ENCODE results near the gene FCMR.

DNA sequence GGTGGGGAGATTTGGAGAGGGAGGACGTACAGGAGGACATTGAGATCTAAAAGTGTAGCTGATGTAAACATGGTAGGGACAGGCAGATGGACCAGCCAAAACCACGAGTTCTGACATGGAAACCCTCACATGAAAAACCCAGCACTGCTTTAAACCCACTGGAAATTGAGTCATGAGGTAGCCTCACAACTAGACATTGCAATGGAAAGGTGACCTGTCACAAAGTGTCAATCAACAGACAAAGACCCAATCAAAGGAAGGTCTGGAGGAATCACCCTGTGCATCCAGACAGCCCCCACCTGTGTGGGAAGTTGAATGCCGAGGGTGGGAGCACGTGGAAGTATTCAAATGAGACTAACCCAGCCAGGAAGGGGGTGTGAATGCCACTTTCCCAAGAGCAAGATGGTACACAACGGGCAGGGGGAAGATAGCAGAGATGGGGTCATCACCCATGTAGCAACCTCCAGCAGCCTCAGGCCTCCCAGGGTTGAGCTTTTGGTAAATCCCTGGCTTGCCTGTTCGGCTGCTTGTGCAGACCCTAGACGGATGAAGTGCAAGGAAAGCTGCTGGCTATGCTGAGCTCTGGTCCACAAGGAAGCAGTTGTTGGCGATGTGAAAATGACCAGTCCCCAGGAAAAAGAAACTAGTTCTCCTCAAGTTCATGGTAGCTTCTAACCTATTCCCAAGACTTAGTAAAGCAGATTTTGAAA lies 5.6 kb downstream of the FCMR start:
- TF ChIP-seq, protein P1, sequence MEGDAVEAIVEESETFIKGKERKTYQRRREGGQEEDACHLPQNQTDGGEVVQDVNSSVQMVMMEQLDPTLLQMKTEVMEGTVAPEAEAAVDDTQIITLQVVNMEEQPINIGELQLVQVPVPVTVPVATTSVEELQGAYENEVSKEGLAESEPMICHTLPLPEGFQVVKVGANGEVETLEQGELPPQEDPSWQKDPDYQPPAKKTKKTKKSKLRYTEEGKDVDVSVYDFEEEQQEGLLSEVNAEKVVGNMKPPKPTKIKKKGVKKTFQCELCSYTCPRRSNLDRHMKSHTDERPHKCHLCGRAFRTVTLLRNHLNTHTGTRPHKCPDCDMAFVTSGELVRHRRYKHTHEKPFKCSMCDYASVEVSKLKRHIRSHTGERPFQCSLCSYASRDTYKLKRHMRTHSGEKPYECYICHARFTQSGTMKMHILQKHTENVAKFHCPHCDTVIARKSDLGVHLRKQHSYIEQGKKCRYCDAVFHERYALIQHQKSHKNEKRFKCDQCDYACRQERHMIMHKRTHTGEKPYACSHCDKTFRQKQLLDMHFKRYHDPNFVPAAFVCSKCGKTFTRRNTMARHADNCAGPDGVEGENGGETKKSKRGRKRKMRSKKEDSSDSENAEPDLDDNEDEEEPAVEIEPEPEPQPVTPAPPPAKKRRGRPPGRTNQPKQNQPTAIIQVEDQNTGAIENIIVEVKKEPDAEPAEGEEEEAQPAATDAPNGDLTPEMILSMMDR (IDR thresholded peaks at IDR 0.05) = no peak
- TF ChIP-seq POLR2A (IDR thresholded peaks at IDR 0.05) = no peak

Data from stomach (tissue), 4 donors.